ENCODE measurements around the gene ARHGEF28. TPM values are rescaled to one million over a fixed set of nuclear protein-coding genes. Genes with fewer than 3 reads are reported as not detected.

ARHGEF28 gene
- total and polyA plus RNA-seq, 2 of the 4 experiments (the other 2 are of a cell fraction) = 3.6 to 16.0 TPM

DNA sequence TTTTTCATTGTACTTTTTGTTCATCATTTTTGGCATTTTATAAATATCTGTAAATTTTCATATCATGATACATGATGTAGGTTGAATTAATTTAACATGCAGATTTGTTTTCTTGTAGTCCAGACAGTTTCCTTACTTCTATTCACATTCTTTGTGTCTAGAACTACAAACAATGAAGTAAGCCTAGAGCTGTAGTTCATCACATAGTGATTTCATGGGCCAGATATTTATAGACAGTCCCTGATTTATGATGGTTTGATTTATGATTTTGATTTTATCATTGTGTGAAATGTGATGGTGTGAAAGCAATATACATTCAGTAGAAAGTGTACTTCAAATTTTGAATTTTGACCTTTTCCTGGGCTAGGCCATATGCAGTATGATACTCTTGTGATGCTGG, 139.0 kb downstream of the ARHGEF28 start:
- Histone ChIP-seq H3K23ac (ENCODE audit: low read depth, low read length) (peak overlapping the region; percentile 99), H2AFZ (replicated peaks; ENCODE audit: low read length, poor library complexity) (no peak overlapping the region), H2BK15ac (ENCODE audit: low read depth, low read length) (peak overlapping the region; percentile 81; the same call in 2 of the 3 replicates), H4K5ac (ENCODE audit: low read depth, low read length) (peak overlapping the region; percentile 94; the same call in 1 of the 2 replicates), H3K27ac (ENCODE audit: insufficient read depth, low read length) (peak overlapping the region; percentile 48), H2BK120ac (ENCODE audit: low read depth, low read length) (peak overlapping the region; percentile 100), H3K36me3 (ENCODE audit: control insufficient read depth, insufficient read depth, low read length) (no peaks in the 10 kb centered on the region), H2BK20ac (ENCODE audit: low read depth, low read length) (peak overlapping the region; percentile 100), H4K91ac (ENCODE audit: insufficient read depth, low read depth, low read length) (peak overlapping the region; percentile 98), H3K4ac (ENCODE audit: low read depth, low read length) (peak overlapping the region; percentile 99), H2AK9ac (replicated peaks; ENCODE audit: low read depth, low read length, poor library complexity) (peak overlapping the region; percentile 83), H2AK5ac (ENCODE audit: low read depth, low read length) (peak overlapping the region; percentile 98), H3K79me1 (ENCODE audit: low read depth in 1 of 2, low read length in 2 of 2) (peaks cover 6 to 30% of the 10 kb centered on the region in 2 experiments; a peak in 3 of 4 replicates), H4K20me1 (ENCODE audit: insufficient read depth, low read length) (no peaks in the 10 kb centered on the region), H3K9ac (ENCODE audit: low read depth, low read length) (no peak overlapping the region), H3K4me3 (ENCODE audit: insufficient read depth, low read depth, low read length) (no peak overlapping the region), H3K9me1 (ENCODE audit: insufficient read depth, low read length) (peaks cover 8% of the 10 kb centered on the region; the same call in 1 of the 2 replicates), H2BK5ac (ENCODE audit: low read depth, low read length, poor library complexity, severe bottlenecking) (peak overlapping the region; percentile 100), H3K4me2 (ENCODE audit: low read depth, low read length) (peak overlapping the region; percentile 17; the same call in 1 of the 2 replicates), H4K8ac (ENCODE audit: low read depth in 2 of 2, low read length in 2 of 2) (peak overlapping the region; percentile 63 to 97), H3K9me3 (ENCODE audit: control insufficient read depth, insufficient read depth, low read length) (peaks cover 3% of the 10 kb centered on the region; the same call in 1 of the 2 replicates), H3K18ac (ENCODE audit: low read depth, low read length) (peak overlapping the region; percentile 89), H3K14ac (replicated peaks; ENCODE audit: low read depth, low read length) (peak overlapping the region; percentile 99), H3K56ac (ENCODE audit: extremely low read depth, insufficient read depth, low read length) (peak overlapping the region; percentile 83; the same call in 1 of the 2 replicates), H3K4me1 (ENCODE audit: control insufficient read depth, insufficient read depth, low read length) (peaks cover 7% of the 10 kb centered on the region), H3K27me3 (ENCODE audit: control insufficient read depth, insufficient read depth, low read length) (no peaks in the 10 kb centered on the region)
- dilution Hi-C loops (cut with HindIII; ENCODE audit: low sequenced_read_pairs, unreplicated experiment) = no loop called here
- BruUV-seq (replicated peaks) = no TSS peak
- ChIA-PET POLR2A (ENCODE audit: unreplicated experiment) (no interaction called here), CTCF (no interaction called here)
- DNase-seq (no peak), ATAC-seq (ENCODE audit: low read depth) (peak; percentile 59)
- TF ChIP-seq, protein P1, sequence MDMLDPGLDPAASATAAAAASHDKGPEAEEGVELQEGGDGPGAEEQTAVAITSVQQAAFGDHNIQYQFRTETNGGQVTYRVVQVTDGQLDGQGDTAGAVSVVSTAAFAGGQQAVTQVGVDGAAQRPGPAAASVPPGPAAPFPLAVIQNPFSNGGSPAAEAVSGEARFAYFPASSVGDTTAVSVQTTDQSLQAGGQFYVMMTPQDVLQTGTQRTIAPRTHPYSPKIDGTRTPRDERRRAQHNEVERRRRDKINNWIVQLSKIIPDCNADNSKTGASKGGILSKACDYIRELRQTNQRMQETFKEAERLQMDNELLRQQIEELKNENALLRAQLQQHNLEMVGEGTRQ (IDR thresholded peaks at IDR 0.05; ENCODE audit: low read depth, low read length) = no peak
- intact Hi-C loops (cut with micrococcal nuclease) = no loop called here
- in situ Hi-C loops (cut with MboI; ENCODE audit: low sequenced_read_pairs) = no loop called here
